H1 (cell line): Measurements from ENCODE around the gene SYNDIG1. TPM values are rescaled to one million over a fixed set of nuclear protein-coding genes. Genes with fewer than 3 reads are reported as not detected.

Experiments
- CTCF ChIA-PET: fragments of 300-600 bp; sonication (Branson Sonifier 250); formaldehyde crosslinking; loops from one replicate; lab custom pipeline; 2021; ENCODE audit not compliant: partially characterized antibody; lab: Charles Lee
- POLR2A ChIA-PET: fragments of 300-600 bp; sonication (Branson Sonifier 250); formaldehyde crosslinking; loops from one replicate; lab custom pipeline; 2021; ENCODE audit warnings: inconsistent platforms; ENCODE audit not compliant: partially characterized antibody; lab: Charles Lee
- DNase-seq, 2 experiments: peaks; one replicate each; pipeline versions ENCODE4 v3.0.0 to v3.0.0-alpha.2; 2010 to 2022; ENCODE audit warnings: low spot score in 2 of 2, low read depth in 1 of 2, mixed read lengths in 1 of 2
- FAIRE-seq: peaks from 2 replicates; lab custom pipeline; 2011; peaks lifted over from hg19 to GRCh38; lab: Jason Lieb, UNC
- H2AFZ ChIP-seq: 2 replicates; pipeline ENCODE4 v1.8.1; 2012; ENCODE audit warnings: low read length, inconsistent platforms
- H2AK5ac ChIP-seq: 2 replicates; pipeline ENCODE4 v1.6.1; 2013; ENCODE audit warnings: low read depth, low read length
- H2BK120ac ChIP-seq: replicated peaks from 2 replicates; pipeline ENCODE3; 2013; ENCODE audit warnings: low read depth, low read length, inconsistent platforms
- H2BK12ac ChIP-seq: 2 replicates; pipeline ENCODE4 v1.6.1; 2013; ENCODE audit warnings: low read depth, low read length
- H2BK15ac ChIP-seq: 2 replicates; pipeline ENCODE4 v1.6.1; 2013; ENCODE audit warnings: low read length
- H2BK20ac ChIP-seq: 2 replicates; pipeline ENCODE4 v1.6.1; 2013; ENCODE audit warnings: low read length
- H2BK5ac ChIP-seq: 2 replicates; pipeline ENCODE4 v1.6.1; 2013; ENCODE audit warnings: low read depth, low read length
- H3K14ac ChIP-seq: 2 replicates; pipeline ENCODE4 v1.6.1; 2013; ENCODE audit warnings: inconsistent platforms; ENCODE audit not compliant: insufficient read length
- H3K18ac ChIP-seq: 2 replicates; pipeline ENCODE4 v1.6.1; 2013; ENCODE audit warnings: low read length; ENCODE audit errors: extremely low read depth
- H3K23ac ChIP-seq: 2 replicates; pipeline ENCODE4 v1.6.1; 2013; ENCODE audit warnings: inconsistent platforms; ENCODE audit not compliant: insufficient read length
- H3K23me2 ChIP-seq: 2 replicates; pipeline ENCODE4 v1.6.1; 2013; ENCODE audit warnings: low read depth, low read length
- H3K27ac ChIP-seq: 2 replicates; pipeline ENCODE4 v1.6.1; 2011; ENCODE audit warnings: low read depth, low read length, inconsistent platforms
- H3K27me3 ChIP-seq, 4 experiments: replicated peaks in 1 of 4; 1 replicate in 1 of 4; 2 replicates in 3 of 4; pipeline versions ENCODE4 v1.6.1 to v1.8.1; 2011 to 2013; ENCODE audit warnings: low read length in 3 of 4, mild to moderate bottlenecking in 3 of 4, inconsistent platforms in 2 of 4, mixed read lengths in 2 of 4, moderate library complexity in 1 of 4; ENCODE audit not compliant: control insufficient read depth in 3 of 4, insufficient read depth in 3 of 4; ENCODE audit errors: extremely low read depth in 1 of 4
- H3K36me3 ChIP-seq, 4 experiments: 2 replicates each; pipeline versions ENCODE4 v1.6.1 to v1.8.1; 2011 to 2013; ENCODE audit warnings: mild to moderate bottlenecking in 4 of 4, low read length in 3 of 4, moderate library complexity in 2 of 4, control low read depth in 1 of 4, inconsistent platforms in 1 of 4; ENCODE audit not compliant: insufficient read depth in 4 of 4, control insufficient read depth in 2 of 4
- H3K4ac ChIP-seq: replicated peaks from 2 replicates; pipeline ENCODE3; 2013; ENCODE audit warnings: low read length, low read depth, mixed read lengths, inconsistent platforms; ENCODE audit not compliant: insufficient read length
- H3K4me1 ChIP-seq, 4 experiments: replicated peaks in 1 of 4; 1 replicate in 1 of 4; 2 replicates in 3 of 4; pipeline versions ENCODE4 v1.6.1 to v1.8.1; 2011 to 2013; ENCODE audit warnings: low read length in 3 of 4, inconsistent platforms in 2 of 4, mixed read lengths in 1 of 4; ENCODE audit not compliant: insufficient read depth in 4 of 4, control insufficient read depth in 3 of 4
- H3K4me2 ChIP-seq, 2 experiments: 2 replicates each; pipeline versions ENCODE4 v1.6.1 to v1.8.1; 2011 to 2013; ENCODE audit warnings: low read depth in 2 of 2, low read length in 2 of 2, control low read depth in 1 of 2, inconsistent platforms in 1 of 2, mild to moderate bottlenecking in 1 of 2; ENCODE audit not compliant: insufficient read depth in 1 of 2
- H3K4me3 ChIP-seq, 4 experiments: fragments of 200-600, 300-600 bp in 1 of 4; sonication (generic), shearing (Covaris generic), sonication (Bioruptor Twin) in 1 of 4; 2 replicates each; pipeline versions ENCODE4 v1.5.1 to v1.8.1; 2011 to 2016; ENCODE audit warnings: low read length in 4 of 4, low read depth in 3 of 4, control low read depth in 2 of 4, inconsistent platforms in 2 of 4, mild to moderate bottlenecking in 2 of 4, mixed read lengths in 1 of 4, moderate library complexity in 1 of 4; ENCODE audit not compliant: insufficient read depth in 2 of 4; ENCODE audit errors: extremely low read depth in 1 of 4
- H3K56ac ChIP-seq: replicated peaks from 2 replicates; pipeline ENCODE3; 2013; ENCODE audit warnings: low read depth, mild to moderate bottlenecking, mixed read lengths, low read length, inconsistent platforms; ENCODE audit not compliant: insufficient read length
- H3K79me1 ChIP-seq: 2 replicates; pipeline ENCODE4 v1.6.1; 2013; ENCODE audit warnings: low read depth, low read length, control low read depth
- H3K79me2 ChIP-seq, 2 experiments: 2 replicates each; pipeline versions ENCODE4 v1.6.1 to v1.8.1; 2012 to 2013; ENCODE audit warnings: low read length in 2 of 2, mild to moderate bottlenecking in 2 of 2, inconsistent platforms in 1 of 2; ENCODE audit not compliant: insufficient read depth in 2 of 2, control insufficient read depth in 1 of 2
- H3K9ac ChIP-seq, 4 experiments: replicated peaks in 1 of 4; 1 replicate in 1 of 4; 2 replicates in 3 of 4; pipeline versions ENCODE4 v1.6.1 to v1.8.1; 2011 to 2013; ENCODE audit warnings: low read depth in 3 of 4, low read length in 3 of 4, control low read depth in 2 of 4, mild to moderate bottlenecking in 2 of 4, moderate library complexity in 2 of 4, inconsistent platforms in 1 of 4; ENCODE audit errors: extremely low read depth in 1 of 4
- H3K9me3 ChIP-seq, 2 experiments: 2 replicates each; pipeline versions ENCODE4 v1.6.1 to v1.8.1; 2012 to 2013; ENCODE audit warnings: mild to moderate bottlenecking in 2 of 2, moderate library complexity in 2 of 2, control low read depth in 1 of 2, inconsistent platforms in 1 of 2, low read depth in 1 of 2, low read length in 1 of 2, mixed read lengths in 1 of 2; ENCODE audit not compliant: insufficient read depth in 2 of 2
- H4K20me1 ChIP-seq, 2 experiments: replicated peaks in 1 of 2; 2 replicates each; pipeline versions ENCODE3 to v1.8.1; 2011 to 2013; ENCODE audit warnings: inconsistent platforms in 2 of 2, low read length in 2 of 2, mild to moderate bottlenecking in 1 of 2; ENCODE audit not compliant: insufficient read depth in 2 of 2, control insufficient read depth in 1 of 2
- H4K5ac ChIP-seq: 2 replicates; pipeline ENCODE4 v1.6.1; 2013; ENCODE audit warnings: low read length, low read depth, mixed read lengths, inconsistent platforms; ENCODE audit not compliant: insufficient read length
- H4K8ac ChIP-seq: 2 replicates; pipeline ENCODE4 v1.8.0; 2013; ENCODE audit warnings: mild to moderate bottlenecking, moderate library complexity, low read length, inconsistent platforms; ENCODE audit not compliant: insufficient read depth; ENCODE audit errors: extremely low read depth
- H4K91ac ChIP-seq: replicated peaks from 2 replicates; pipeline ENCODE3; 2013; ENCODE audit warnings: low read length, mixed read lengths, inconsistent platforms; ENCODE audit not compliant: insufficient read length
- CHD2 ChIP-seq: IDR thresholded peaks from 2 replicates; pipeline ENCODE4 v1.6.1; 2012; ENCODE audit warnings: low read length, improper control_type of control experiment
- CREB1 ChIP-seq: IDR thresholded peaks from 2 replicates; pipeline ENCODE4 v1.6.1; 2012; ENCODE audit warnings: inconsistent platforms
- EZH2 ChIP-seq: fragments of 200-600 bp; sonication (generic); IDR thresholded peaks from 2 replicates; pipeline ENCODE4 v1.7.1; 2012; ENCODE audit warnings: low read depth, mild to moderate bottlenecking, moderate library complexity, low read length, inconsistent platforms; ENCODE audit not compliant: severe bottlenecking
- JUND ChIP-seq: IDR thresholded peaks from 2 replicates; pipeline ENCODE4 v1.6.1; 2011; ENCODE audit warnings: mild to moderate bottlenecking, improper control_type of control experiment, low read length
- KDM4A ChIP-seq: IDR thresholded peaks from one replicate; pipeline ENCODE4 v1.7.1; 2012; ENCODE audit warnings: low read depth, mild to moderate bottlenecking, moderate library complexity, low read length, inconsistent platforms; ENCODE audit not compliant: severe bottlenecking
- POLR2A ChIP-seq, 2 experiments: IDR thresholded peaks; 1 replicate in 1 of 2; 2 replicates in 1 of 2; pipeline ENCODE4 v1.6.1; 2011; ENCODE audit warnings: low read depth in 2 of 2, low read length in 2 of 2, mild to moderate bottlenecking in 2 of 2; ENCODE audit errors: control extremely low read depth in 1 of 2
- POLR2AphosphoS5 ChIP-seq: IDR thresholded peaks from 2 replicates; pipeline ENCODE4 v1.6.1; 2011; ENCODE audit warnings: low read depth, low read length
- RBBP5 ChIP-seq: IDR thresholded peaks from 2 replicates; pipeline ENCODE4 v1.7.1; 2012; ENCODE audit warnings: low read depth, mild to moderate bottlenecking, inconsistent platforms, low read length, moderate library complexity, borderline replicate concordance
- RFX5 ChIP-seq: IDR thresholded peaks from 2 replicates; pipeline ENCODE4 v1.6.1; 2011; ENCODE audit warnings: low read depth, low read length, improper control_type of control experiment, borderline replicate concordance
- SUZ12 ChIP-seq: fragments of 200-600 bp; sonication (generic); IDR thresholded peaks from 2 replicates; pipeline ENCODE4 v1.6.1; 2012; ENCODE audit warnings: mild to moderate bottlenecking, inconsistent platforms, low read length, moderate library complexity, mixed read lengths
- TAF7 ChIP-seq: optimal IDR thresholded peaks from 2 replicates; pipeline ENCODE3; 2011; ENCODE audit warnings: low read depth, mild to moderate bottlenecking, inconsistent platforms, low read length, moderate library complexity, borderline replicate concordance
- TBP ChIP-seq: IDR thresholded peaks from 2 replicates; pipeline ENCODE4 v1.6.1; 2011; ENCODE audit warnings: low read depth, low read length, improper control_type of control experiment
- YY1 ChIP-seq: IDR thresholded peaks from 2 replicates; pipeline ENCODE4 v1.6.1; 2011; ENCODE audit warnings: low read depth, mild to moderate bottlenecking, low read length
- WGBS, 2 experiments: shearing (Covaris generic) in 1 of 2; methylation state at CpG; one replicate each; pipeline versions ENCODE4 v1.1.6 to v1.1.7; 2013 to 2015; ENCODE audit warnings: low lambda C conversion rate in 2 of 2, mixed read lengths in 2 of 2, inconsistent platforms in 1 of 2, low coverage in 1 of 2, missing lambda C conversion rate in 1 of 2; ENCODE audit not compliant: insufficient replicate concordance in 2 of 2, insufficient coverage in 1 of 2, insufficient read length in 1 of 2; ENCODE audit errors: extremely low coverage in 1 of 2, missing lambda C conversion rate in 1 of 2; 5-methylcytosine and 5-hydroxymethylcytosine counted together
- polyA plus RNA-seq, 7 experiments: library from polyadenylated mRNA; depleted of rRNA in 3 of 7; stranded (reverse) in 5 of 7; unstranded in 2 of 7; fragments of >200 nt in 5 of 7; fragments of 200-250 nt in 2 of 7; gene quantifications; 1 replicate in 5 of 7; 2 replicates in 1 of 7; 4 replicates in 1 of 7; pipeline versions ENCODE4 v1.2.1 to v1.2.3, GENCODE V29; 2011 to 2013; ENCODE audit warnings: missing spikeins in 2 of 7, mixed read lengths in 2 of 7
- total RNA-seq: library from RNA; stranded (reverse); fragmentation: NEBNext Ultra II Directional; extraction: Animal tissue kit (Norgen Biotek cat#: 25700); gene quantifications from 2 replicates; pipeline ENCODE4 v1.2.1, GENCODE V29; 2021

Gene SYNDIG1
- total and polyA plus RNA-seq, 2 of the 8 experiments (the other 6 are each of a cell fraction or from before 2014, with no cell fraction given): 6.5 to 7.8 TPM

DNA sequence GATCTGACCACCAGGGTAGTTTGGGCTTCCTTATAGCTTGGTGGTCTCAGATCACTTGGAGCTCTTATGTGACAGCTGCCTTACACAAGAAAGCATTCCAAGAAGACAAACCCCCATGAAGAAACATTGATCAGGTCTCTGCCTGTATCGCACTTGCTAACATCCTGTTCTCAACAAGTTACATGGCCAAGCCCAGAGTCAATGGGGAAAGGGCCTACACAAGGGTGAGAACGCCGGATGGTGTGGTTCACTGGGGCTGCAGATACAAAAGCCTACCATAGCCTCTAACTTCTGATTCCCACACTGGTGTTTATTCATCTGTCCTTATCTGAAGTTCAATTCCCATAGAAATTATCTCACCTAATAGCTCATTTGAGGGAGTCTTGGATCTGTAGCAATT, 235.5 kb downstream of the SYNDIG1 start:
- H2BK12ac ChIP-seq: no peak overlapping the region
- H4K91ac ChIP-seq: no peak overlapping the region
- TF ChIP-seq EZH2 (no peak), CHD2 (no peak), TAF7 (no peak), RBBP5 (no peak), POLR2A (IDR thresholded peaks at IDR 0.05; ENCODE audit: control extremely low read depth in 1 of 2, low read depth in 2 of 2, low read length in 2 of 2) (no peak), YY1 (no peak), SUZ12 (no peak), RFX5 (no peak), POLR2AphosphoS5 (no peak), JUND (no peak), TBP (no peak), CREB1 (no peak), KDM4A (no peak)
- H2AFZ ChIP-seq: no peak overlapping the region
- no peak overlapping the region for H3K18ac ChIP-seq
- H3K23me2 ChIP-seq: no peaks in the 10 kb centered on the region
- no peaks in the 10 kb centered on the region for H3K27me3 ChIP-seq
- WGBS, 2 experiments: 92% methylated on average over 3 of the region's 3 CpGs; no CpG with 5 or more reads in 1 of the 2 experiments
- H2BK15ac ChIP-seq: no peak overlapping the region
- no peak overlapping the region for H4K8ac ChIP-seq
- H3K4me3 ChIP-seq: no peak overlapping the region
- no peak overlapping the region for H4K5ac ChIP-seq
- no peak overlapping the region for H3K4ac ChIP-seq
- H4K20me1 ChIP-seq: no peaks in the 10 kb centered on the region
- no peaks in the 10 kb centered on the region for H3K79me2 ChIP-seq
- ChIA-PET POLR2A (no interaction called here), CTCF (interaction anchor here (0.8 to 1.8 kb wide), 5 partner anchors 9 to 80 kb away, joined by 3 to 5 read pairs (median 4); no protein-coding TSS in a partner anchor)
- no peak overlapping the region for H3K4me2 ChIP-seq
- H3K14ac ChIP-seq: no peak overlapping the region
- no peak overlapping the region for H3K9ac ChIP-seq
- no peak overlapping the region for H2BK5ac ChIP-seq
- H3K23ac ChIP-seq: no peak overlapping the region
- no peaks in the 10 kb centered on the region for H3K36me3 ChIP-seq
- FAIRE-seq: no peak
- no peaks in the 10 kb centered on the region for H3K4me1 ChIP-seq
- H3K79me1 ChIP-seq: no peaks in the 10 kb centered on the region
- H3K9me3 ChIP-seq: no peaks in the 10 kb centered on the region
- no peak overlapping the region for H2BK20ac ChIP-seq
- H3K27ac ChIP-seq: no peak overlapping the region
- H3K56ac ChIP-seq: no peak overlapping the region
- H2AK5ac ChIP-seq: no peak overlapping the region
- H2BK120ac ChIP-seq: no peak overlapping the region
- DNase-seq: peak in 1 of 2 experiments; percentile 26
